H1 (cell line): ENCODE data around the gene DEAF1.

Experiments
- CBX8 ChIP-seq: fragments of 300-800, 300-1000 bp; sonication (generic); IDR thresholded peaks from 2 replicates; pipeline ENCODE4 v1.7.1; 2016; ENCODE audit warnings: low read depth, low read length, borderline replicate concordance
- CHD1 ChIP-seq: IDR thresholded peaks from 2 replicates; pipeline ENCODE4 v1.6.1; 2012; ENCODE audit warnings: low read depth, low read length, improper control_type of control experiment
- CREB1 ChIP-seq: IDR thresholded peaks from 2 replicates; pipeline ENCODE4 v1.6.1; 2012; ENCODE audit warnings: inconsistent platforms
- EP300 ChIP-seq, 2 experiments: IDR thresholded peaks; 1 replicate in 1 of 2; 2 replicates in 1 of 2; pipeline ENCODE4 v1.6.1; 2011 to 2012; ENCODE audit warnings: low read depth in 2 of 2, low read length in 2 of 2, mild to moderate bottlenecking in 2 of 2, borderline replicate concordance in 1 of 2, inconsistent platforms in 1 of 2, moderate library complexity in 1 of 2
- MAFK ChIP-seq: IDR thresholded peaks from 2 replicates; pipeline ENCODE4 v1.6.1; 2012; ENCODE audit warnings: low read depth, mild to moderate bottlenecking, improper control_type of control experiment, low read length
- POLR2A ChIP-seq, 2 experiments: IDR thresholded peaks; 1 replicate in 1 of 2; 2 replicates in 1 of 2; pipeline ENCODE4 v1.6.1; 2011; ENCODE audit warnings: low read depth in 2 of 2, low read length in 2 of 2, mild to moderate bottlenecking in 2 of 2; ENCODE audit errors: control extremely low read depth in 1 of 2
- POLR2AphosphoS5 ChIP-seq: IDR thresholded peaks from 2 replicates; pipeline ENCODE4 v1.6.1; 2011; ENCODE audit warnings: low read depth, low read length
- POU5F1 ChIP-seq: IDR thresholded peaks from 2 replicates; pipeline ENCODE4 v1.6.1; 2011; ENCODE audit warnings: low read depth, mild to moderate bottlenecking, low read length, moderate library complexity
- TAF7 ChIP-seq: optimal IDR thresholded peaks from 2 replicates; pipeline ENCODE3; 2011; ENCODE audit warnings: low read depth, mild to moderate bottlenecking, inconsistent platforms, low read length, moderate library complexity, borderline replicate concordance
- YY1 ChIP-seq: IDR thresholded peaks from 2 replicates; pipeline ENCODE4 v1.6.1; 2011; ENCODE audit warnings: low read depth, mild to moderate bottlenecking, low read length
- TF ChIP-seq, protein P1 (sequence below): IDR thresholded peaks from 2 replicates; pipeline ENCODE4 v1.6.1; 2011; ENCODE audit warnings: low read depth, mild to moderate bottlenecking, low read length; ENCODE audit not compliant: insufficient read depth
- TF ChIP-seq, protein P2 (sequence below), 3 experiments: IDR thresholded peaks; 1 replicate in 2 of 3; 2 replicates in 1 of 3; pipeline versions ENCODE4 v1.5.1 to v1.6.1; 2011; ENCODE audit warnings: low read length in 3 of 3, mild to moderate bottlenecking in 3 of 3, inconsistent platforms in 2 of 3, low read depth in 1 of 3, moderate library complexity in 1 of 3; ENCODE audit not compliant: insufficient read depth in 1 of 3; ENCODE audit errors: control extremely low read depth in 1 of 3

DNA sequence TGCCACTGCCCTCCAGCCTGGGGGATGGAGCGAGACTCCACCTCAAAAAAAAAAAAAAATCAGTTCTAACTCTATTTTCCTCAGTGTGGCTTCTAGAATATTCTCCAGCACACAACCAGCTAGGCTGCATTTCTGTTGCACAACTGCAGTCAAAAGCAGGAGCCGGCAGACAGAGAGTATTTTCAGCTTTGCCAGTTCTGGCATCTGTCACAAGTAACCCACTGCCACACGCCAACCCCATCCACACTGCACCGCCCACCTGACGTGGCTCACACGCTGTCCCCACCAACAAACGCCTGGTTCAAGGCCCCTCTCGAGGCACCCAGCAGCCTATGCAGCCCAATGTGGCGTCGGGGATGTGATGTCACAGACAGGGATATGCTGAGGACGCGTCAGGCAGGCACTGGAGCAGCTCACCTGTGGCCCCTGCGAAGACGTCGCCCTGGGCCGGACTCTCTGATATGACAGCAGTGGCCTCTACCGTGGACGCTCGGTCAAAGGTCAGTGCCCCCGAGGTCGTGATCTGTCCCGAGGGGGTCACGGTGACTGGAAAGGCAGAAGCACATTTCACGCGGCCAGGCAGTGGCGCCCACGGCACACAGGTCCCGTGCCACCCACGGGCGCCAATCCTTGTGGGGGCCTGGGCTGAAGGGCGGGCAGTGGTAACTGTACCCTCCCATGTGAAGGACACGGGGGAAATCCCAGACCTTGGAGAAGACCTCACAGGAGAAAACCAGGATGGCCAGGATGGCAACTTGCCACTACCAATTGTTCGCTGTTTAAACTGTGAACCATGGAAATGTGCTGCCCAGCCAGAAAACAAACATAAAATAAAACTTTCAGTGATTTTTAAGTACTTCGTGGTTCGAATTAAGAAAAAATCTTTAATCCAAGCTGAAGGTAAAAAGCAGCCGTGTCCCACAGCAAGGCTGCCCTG is 15.5 kb downstream of the DEAF1 start:
- TF ChIP-seq, protein P1, sequence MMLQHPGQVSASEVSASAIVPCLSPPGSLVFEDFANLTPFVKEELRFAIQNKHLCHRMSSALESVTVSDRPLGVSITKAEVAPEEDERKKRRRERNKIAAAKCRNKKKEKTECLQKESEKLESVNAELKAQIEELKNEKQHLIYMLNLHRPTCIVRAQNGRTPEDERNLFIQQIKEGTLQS, result no peak
- TF ChIP-seq TAF7, result no peak
- no peak for TF ChIP-seq POLR2A (IDR thresholded peaks at IDR 0.05; ENCODE audit: control extremely low read depth in 1 of 2, low read depth in 2 of 2, low read length in 2 of 2)
- TF ChIP-seq, protein P2, sequence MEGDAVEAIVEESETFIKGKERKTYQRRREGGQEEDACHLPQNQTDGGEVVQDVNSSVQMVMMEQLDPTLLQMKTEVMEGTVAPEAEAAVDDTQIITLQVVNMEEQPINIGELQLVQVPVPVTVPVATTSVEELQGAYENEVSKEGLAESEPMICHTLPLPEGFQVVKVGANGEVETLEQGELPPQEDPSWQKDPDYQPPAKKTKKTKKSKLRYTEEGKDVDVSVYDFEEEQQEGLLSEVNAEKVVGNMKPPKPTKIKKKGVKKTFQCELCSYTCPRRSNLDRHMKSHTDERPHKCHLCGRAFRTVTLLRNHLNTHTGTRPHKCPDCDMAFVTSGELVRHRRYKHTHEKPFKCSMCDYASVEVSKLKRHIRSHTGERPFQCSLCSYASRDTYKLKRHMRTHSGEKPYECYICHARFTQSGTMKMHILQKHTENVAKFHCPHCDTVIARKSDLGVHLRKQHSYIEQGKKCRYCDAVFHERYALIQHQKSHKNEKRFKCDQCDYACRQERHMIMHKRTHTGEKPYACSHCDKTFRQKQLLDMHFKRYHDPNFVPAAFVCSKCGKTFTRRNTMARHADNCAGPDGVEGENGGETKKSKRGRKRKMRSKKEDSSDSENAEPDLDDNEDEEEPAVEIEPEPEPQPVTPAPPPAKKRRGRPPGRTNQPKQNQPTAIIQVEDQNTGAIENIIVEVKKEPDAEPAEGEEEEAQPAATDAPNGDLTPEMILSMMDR (IDR thresholded peaks at IDR 0.05; ENCODE audit: control extremely low read depth in 1 of 3, insufficient read depth in 1 of 3, low read depth in 1 of 3, low read length in 3 of 3), result no peak
- no peak for TF ChIP-seq POU5F1
- no peak for TF ChIP-seq CHD1
- no peak for TF ChIP-seq POLR2AphosphoS5
- no peak for TF ChIP-seq EP300 (IDR thresholded peaks at IDR 0.05; ENCODE audit: borderline replicate concordance in 1 of 2, low read depth in 2 of 2, low read length in 2 of 2)
- no peak for TF ChIP-seq YY1
- TF ChIP-seq MAFK, result no peak
- TF ChIP-seq CBX8, result no peak
- no peak for TF ChIP-seq CREB1
